PC-3 (cell line): ENCODE results near the gene RCAN2. TPM values are rescaled to one million over a fixed set of nuclear protein-coding genes. Genes with fewer than 3 reads are reported as not detected.

Experiments
- ATAC-seq: fragments of 200-7000 bp; cut with Tn5 transposase; 2 replicates; pipeline ENCODE4 v1.9.1; 2020; ENCODE audit warnings: mild to moderate bottlenecking, moderate library complexity
- BruUV-seq: library from RNA; stranded (reverse); fragments of 400-500 nt; replicated peaks from 2 replicates; lab custom pipeline; 2021; lab: Mats Ljungman, UMichigan
- CTCF ChIA-PET: fragments of 300-600 bp; sonication (Branson Sonifier 250); formaldehyde crosslinking; loops from one replicate; lab custom pipeline; 2022; ENCODE audit warnings: antibody characterized with exemption; lab: Charles Lee
- POLR2A ChIA-PET: fragments of 300-600 bp; sonication (Branson Sonifier 250); formaldehyde crosslinking; loops from one replicate; lab custom pipeline; 2022; ENCODE audit warnings: antibody characterized with exemption; ENCODE audit not compliant: unreplicated experiment; lab: Charles Lee
- DNase-seq: peaks from one replicate; pipeline ENCODE4 v3.0.0-alpha.2; 2015
- H2AFZ ChIP-seq: fragments of 300-600 bp; sonication (generic); 2 replicates; pipeline ENCODE4 v1.6.0; 2016; ENCODE audit warnings: antibody characterized with exemption, low read length
- H3F3A ChIP-seq: fragments of 300-600 bp; sonication (generic); one replicate; pipeline ENCODE4 v1.6.0; 2017; ENCODE audit warnings: antibody characterized with exemption, low read length, control low read depth, mild to moderate bottlenecking; ENCODE audit not compliant: unreplicated experiment
- H3K27ac ChIP-seq: fragments of 300-600 bp; sonication (generic); 2 replicates; pipeline ENCODE4 v1.5.1; 2016; ENCODE audit warnings: mild to moderate bottlenecking, low read length
- H3K27me3 ChIP-seq: fragments of 300-600 bp; sonication (generic); 2 replicates; pipeline ENCODE4 v1.6.1; 2016; ENCODE audit warnings: low read length, mixed read lengths
- H3K36me3 ChIP-seq: fragments of 300-600 bp; sonication (generic); 2 replicates; pipeline ENCODE4 v1.6.1; 2016; ENCODE audit warnings: low read depth, mixed run types, low read length, mixed read lengths
- H3K4me1 ChIP-seq: fragments of 300-600 bp; sonication (generic); 2 replicates; pipeline ENCODE4 v1.5.1; 2016; ENCODE audit warnings: low read length; ENCODE audit not compliant: insufficient read depth
- H3K4me2 ChIP-seq: fragments of 300-600 bp; sonication (generic); 2 replicates; pipeline ENCODE4 v1.6.0; 2016; ENCODE audit warnings: low read length
- H3K4me3 ChIP-seq: fragments of 300-600 bp; sonication (generic); 2 replicates; pipeline ENCODE4 v1.5.1; 2016; ENCODE audit warnings: mild to moderate bottlenecking, low read length, mixed read lengths
- H3K79me2 ChIP-seq: fragments of 300-600 bp; sonication (generic); 2 replicates; pipeline ENCODE4 v1.6.1; 2017; ENCODE audit warnings: low read length, mixed read lengths
- H3K9ac ChIP-seq: fragments of 300-600 bp; sonication (generic); 2 replicates; pipeline ENCODE4 v1.6.0; 2016; ENCODE audit warnings: mild to moderate bottlenecking, low read length
- H3K9me2 ChIP-seq: fragments of 300-600 bp; sonication (generic); replicated peaks from 2 replicates; pipeline ENCODE4 v1.6.1; 2016; ENCODE audit warnings: mixed run types, low read length, mixed read lengths
- H3K9me3 ChIP-seq: fragments of 300-600 bp; sonication (generic); 2 replicates; pipeline ENCODE4 v1.6.1; 2016; ENCODE audit warnings: low read length, mixed read lengths
- H4K20me1 ChIP-seq: fragments of 300-600 bp; sonication (generic); 2 replicates; pipeline ENCODE4 v1.6.1; 2016; ENCODE audit warnings: low read length, mixed read lengths
- EZH2 ChIP-seq: fragments of 300-600 bp; sonication (generic); IDR thresholded peaks from one replicate; pipeline ENCODE4 v1.6.1; 2017; ENCODE audit warnings: antibody characterized with exemption, mild to moderate bottlenecking, low read length; ENCODE audit not compliant: unreplicated experiment
- EZH2phosphoT487 ChIP-seq: fragments of 300-600 bp; sonication (generic); IDR thresholded peaks from 2 replicates; pipeline ENCODE4 v1.6.1; 2018; ENCODE audit warnings: mild to moderate bottlenecking, antibody characterized with exemption, low read length, borderline replicate concordance
- intact Hi-C: fragments of 100-400 bp; cut with micrococcal nuclease; formaldehyde crosslinking; loops from 2 replicates; pipeline ENCODE4 v1.9.0; 2023
- total RNA-seq: library from RNA; depleted of rRNA; stranded (reverse); fragments of >200 nt; gene quantifications from 2 replicates; pipeline ENCODE4 v1.2.3, GENCODE V29; 2014
- TF ChIP-seq, protein P1 (sequence below): fragments of 300-600 bp; sonication (generic); conservative IDR thresholded peaks from 2 replicates; pipeline ENCODE4 v1.5.1; 2017; ENCODE audit warnings: antibody characterized with exemption, low read depth, mild to moderate bottlenecking, low read length

Gene RCAN2
- total RNA-seq, 1 experiment from 2014 or later, result not detected

DNA sequence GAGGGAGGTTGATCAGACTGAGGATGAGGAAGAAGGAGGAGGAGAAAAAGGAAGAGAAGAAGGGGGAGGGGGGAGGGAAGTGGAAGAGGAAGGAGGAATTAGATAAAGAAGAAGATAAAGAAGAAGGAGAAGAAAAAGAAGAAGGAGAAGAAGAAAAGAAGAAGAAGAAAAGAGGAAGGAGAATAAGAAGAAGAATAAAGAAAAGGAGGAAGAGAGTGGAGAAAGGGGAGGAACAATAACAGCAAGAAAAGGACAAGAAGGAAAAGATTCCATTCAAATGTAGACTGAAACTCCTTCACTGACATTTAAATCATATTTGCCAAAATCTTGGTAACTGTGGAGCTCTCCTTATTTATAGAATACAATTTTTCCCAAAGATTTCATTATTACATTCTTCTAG, 34.3 kb upstream of the RCAN2 start:
- DNase-seq, result no peak

GRCh38 chr6:46521464-46521971, 30.3 kb upstream of the RCAN2 start:
- H4K20me1 ChIP-seq, result no peaks in the 10 kb centered on the region
- ChIA-PET CTCF (no interaction called here), POLR2A (no interaction called here)
- H3K9me3 ChIP-seq, result no peaks in the 10 kb centered on the region
- H3K9me2 ChIP-seq, result no peaks in the 10 kb centered on the region
- no peaks in the 10 kb centered on the region for H3K79me2 ChIP-seq
- no TSS peak for BruUV-seq
- ATAC-seq, result no peak
- no peaks in the 10 kb centered on the region for H3K4me1 ChIP-seq
- no peak overlapping the region for H3K27ac ChIP-seq
- H3K36me3 ChIP-seq, result no peaks in the 10 kb centered on the region
- H3K4me3 ChIP-seq, result no peak overlapping the region
- TF ChIP-seq, protein P1, sequence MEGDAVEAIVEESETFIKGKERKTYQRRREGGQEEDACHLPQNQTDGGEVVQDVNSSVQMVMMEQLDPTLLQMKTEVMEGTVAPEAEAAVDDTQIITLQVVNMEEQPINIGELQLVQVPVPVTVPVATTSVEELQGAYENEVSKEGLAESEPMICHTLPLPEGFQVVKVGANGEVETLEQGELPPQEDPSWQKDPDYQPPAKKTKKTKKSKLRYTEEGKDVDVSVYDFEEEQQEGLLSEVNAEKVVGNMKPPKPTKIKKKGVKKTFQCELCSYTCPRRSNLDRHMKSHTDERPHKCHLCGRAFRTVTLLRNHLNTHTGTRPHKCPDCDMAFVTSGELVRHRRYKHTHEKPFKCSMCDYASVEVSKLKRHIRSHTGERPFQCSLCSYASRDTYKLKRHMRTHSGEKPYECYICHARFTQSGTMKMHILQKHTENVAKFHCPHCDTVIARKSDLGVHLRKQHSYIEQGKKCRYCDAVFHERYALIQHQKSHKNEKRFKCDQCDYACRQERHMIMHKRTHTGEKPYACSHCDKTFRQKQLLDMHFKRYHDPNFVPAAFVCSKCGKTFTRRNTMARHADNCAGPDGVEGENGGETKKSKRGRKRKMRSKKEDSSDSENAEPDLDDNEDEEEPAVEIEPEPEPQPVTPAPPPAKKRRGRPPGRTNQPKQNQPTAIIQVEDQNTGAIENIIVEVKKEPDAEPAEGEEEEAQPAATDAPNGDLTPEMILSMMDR, result no peak
- TF ChIP-seq EZH2phosphoT487 (no peak), EZH2 (no peak)
- no peak for DNase-seq
- H3K27me3 ChIP-seq, result peaks cover 40% of the 10 kb centered on the region
- H3F3A ChIP-seq, result no peaks in the 10 kb centered on the region
- no peak overlapping the region for H3K4me2 ChIP-seq
- no peak overlapping the region for H3K9ac ChIP-seq
- H2AFZ ChIP-seq, result no peak overlapping the region
- intact Hi-C loops, result no loop called here

More for the DNA sequence above, 34.3 kb upstream of the RCAN2 start:
- Histone ChIP-seq H3K4me1 (no peaks in the 10 kb centered on the region), H3K9me3 (no peaks in the 10 kb centered on the region), H3K27me3 (peaks cover 66% of the 10 kb centered on the region), H3K27ac (no peak overlapping the region), H3K9me2 (no peaks in the 10 kb centered on the region), H3F3A (no peaks in the 10 kb centered on the region), H3K79me2 (no peaks in the 10 kb centered on the region), H3K36me3 (no peaks in the 10 kb centered on the region), H2AFZ (no peak overlapping the region), H3K9ac (no peak overlapping the region), H3K4me3 (no peak overlapping the region), H4K20me1 (no peaks in the 10 kb centered on the region), H3K4me2 (no peak overlapping the region)
- TF ChIP-seq, protein P1, result no peak
- TF ChIP-seq EZH2phosphoT487, result no peak
- no peak for TF ChIP-seq EZH2
- no peak for ATAC-seq
- POLR2A ChIA-PET, result interaction anchor here (0.8 kb wide), 1 partner anchor 10 kb away, joined by 7 read pairs; no protein-coding TSS in a partner anchor
- intact Hi-C loops, result no loop called here
- CTCF ChIA-PET, result no interaction called here
- BruUV-seq, result no TSS peak

GRCh38 chr6:46517202-46517601, 26.0 kb upstream of the RCAN2 start:
- no peak overlapping the region for H3K4me2 ChIP-seq
- no peaks in the 10 kb centered on the region for H3K9me2 ChIP-seq
- CTCF ChIA-PET, result no interaction called here
- no peak overlapping the region for H3K27ac ChIP-seq
- BruUV-seq, result no TSS peak
- H3K9me3 ChIP-seq, result no peaks in the 10 kb centered on the region
- TF ChIP-seq EZH2, result no peak
- no peaks in the 10 kb centered on the region for H3K4me1 ChIP-seq
- POLR2A ChIA-PET, result no interaction called here
- H3K9ac ChIP-seq, result no peak overlapping the region
- H3K36me3 ChIP-seq, result no peaks in the 10 kb centered on the region
- no peak overlapping the region for H2AFZ ChIP-seq
- H3K79me2 ChIP-seq, result no peaks in the 10 kb centered on the region
- no peak overlapping the region for H3K4me3 ChIP-seq
- intact Hi-C loops, result no loop called here
- peaks cover 14% of the 10 kb centered on the region for H3K27me3 ChIP-seq
- H4K20me1 ChIP-seq, result no peaks in the 10 kb centered on the region
- ATAC-seq (no peak), DNase-seq (no peak)
- H3F3A ChIP-seq, result no peaks in the 10 kb centered on the region
